GM19467 (cell line): ENCODE results near the gene SOX8.
"Not testable (repeated sequence)": the region's sequence is repeated elsewhere in the genome, so short reads cannot be mapped to it uniquely, and the experiment has no call there.

Source experiments
- ATAC-seq: cut with Tn5 transposase; IDR thresholded peaks from one replicate; pipeline ENCODE4 v1.9.1; 2021; ENCODE audit warnings: mild to moderate bottlenecking, moderate library complexity; ENCODE audit not compliant: unreplicated experiment

Gene SOX8

GRCh38 chr16:981695-982144, at the start of gene SOX8:
TSS of gene SOX8 (plus strand) at chr16:981770. CDS start at chr16:981923, 153 bp downstream.
- no peak for ATAC-seq

- ATAC-seq = no peak
Measured at GRCh38 chr16:932831-933330, 48.7 kb upstream of the SOX8 start.

GRCh38 chr16:933581-933980, 48.0 kb upstream of the SOX8 start:
- ATAC-seq = no peak

- no peak for ATAC-seq
Measured at GRCh38 chr16:934178-934577, 47.4 kb upstream of the SOX8 start.

- no peak for ATAC-seq
Measured at GRCh38 chr16:935684-936083, 45.9 kb upstream of the SOX8 start.

- ATAC-seq = no peak
Measured at GRCh38 chr16:937311-937710, 44.3 kb upstream of the SOX8 start.

- ATAC-seq = no peak
Measured at GRCh38 chr16:937723-938122, 43.8 kb upstream of the SOX8 start.

- ATAC-seq = no peak
Measured at GRCh38 chr16:938136-938535, 43.4 kb upstream of the SOX8 start.

- ATAC-seq = no peak
Measured at GRCh38 chr16:938752-939151, 42.8 kb upstream of the SOX8 start.

- ATAC-seq = no peak
Measured at GRCh38 chr16:939311-939710, 42.3 kb upstream of the SOX8 start.

GRCh38 chr16:939941-940340, 41.6 kb upstream of the SOX8 start:
- no peak for ATAC-seq

GRCh38 chr16:942436-943060, 39.0 kb upstream of the SOX8 start:
- ATAC-seq = no peak

GRCh38 chr16:943971-944370, 37.6 kb upstream of the SOX8 start:
- no peak for ATAC-seq

- no peak for ATAC-seq
Measured at GRCh38 chr16:945271-946047, 36.1 kb upstream of the SOX8 start.

GRCh38 chr16:946048-946395, 35.5 kb upstream of the SOX8 start:
- ATAC-seq = no peak

GRCh38 chr16:947255-947921, 34.2 kb upstream of the SOX8 start:
- ATAC-seq = no peak

GRCh38 chr16:947922-948303, 33.7 kb upstream of the SOX8 start:
- not testable (repeated sequence) for ATAC-seq

- ATAC-seq = not testable (repeated sequence)
Measured at GRCh38 chr16:948767-949166, 32.8 kb upstream of the SOX8 start.

GRCh38 chr16:950733-951573, 30.6 kb upstream of the SOX8 start:
- ATAC-seq = not testable (repeated sequence)

GRCh38 chr16:951660-952301, 29.8 kb upstream of the SOX8 start:
- no peak for ATAC-seq
